GM12878 (cell line): ENCODE data around the gene AP1M1. TPM values are rescaled to one million over a fixed set of nuclear protein-coding genes. Genes with fewer than 3 reads are reported as not detected.

Experiments
- ATAC-seq: fragments of 200-7000 bp; cut with Tn5 transposase; 3 replicates; pipeline ENCODE4 v1.9.1; 2020; ENCODE audit warnings: mild to moderate bottlenecking, moderate library complexity
- BruUV-seq: library from RNA; stranded (reverse); fragments of 400-500 nt; replicated peaks from 2 replicates; lab custom pipeline; 2021; lab: Mats Ljungman, UMichigan
- CTCF ChIA-PET: fragments of 300-600 bp; sonication (Branson Sonifier 250); formaldehyde crosslinking; extraction: SDS; loops from one replicate; lab custom pipeline; 2021; ENCODE audit warnings: inconsistent platforms; lab: Yijun Ruan, JAX
- POLR2A ChIA-PET: fragments of 350-600 bp; formaldehyde crosslinking; extraction: SDS; loops from one replicate; lab custom pipeline; 2021; ENCODE audit warnings: inconsistent platforms; lab: Charles Lee
- RAD21 ChIA-PET: fragments of 300-600 bp; sonication (Branson Sonifier 250); formaldehyde crosslinking; loops from one replicate; lab custom pipeline; 2023; ENCODE audit warnings: antibody characterized with exemption; ENCODE audit not compliant: unreplicated experiment; lab: Charles Lee
- SMC1A ChIA-PET: fragments of 300-600 bp; sonication (Branson Sonifier 250); formaldehyde crosslinking; loops from one replicate; lab custom pipeline; 2023; ENCODE audit not compliant: unreplicated experiment, uncharacterized antibody; lab: Charles Lee
- DNase-seq: peaks from one replicate; pipeline ENCODE4 v3.0.0-alpha.2; 2011; ENCODE audit warnings: low read depth, low spot score
- FAIRE-seq: peaks from 3 replicates; lab custom pipeline; 2011; peaks lifted over from hg19 to GRCh38; lab: Jason Lieb, UNC
- H2AFZ ChIP-seq: 2 replicates; pipeline ENCODE4 v1.6.0; 2011; ENCODE audit warnings: low read depth, low read length, control low read depth; ENCODE audit not compliant: control insufficient read depth
- H3K27ac ChIP-seq: 2 replicates; pipeline ENCODE4 v1.5.1; 2011; ENCODE audit warnings: control low read depth; ENCODE audit not compliant: control insufficient read depth, insufficient read depth
- H3K27me3 ChIP-seq, 2 experiments: replicated peaks in 1 of 2; 2 replicates each; pipeline versions ENCODE4 v1.6.0 to v1.6.1; 2011; ENCODE audit warnings: low read length in 1 of 2; ENCODE audit not compliant: control insufficient read depth in 2 of 2, insufficient read depth in 2 of 2
- H3K36me3 ChIP-seq, 2 experiments: 2 replicates each; pipeline ENCODE4 v1.5.1; 2011; ENCODE audit warnings: low read length in 1 of 2; ENCODE audit not compliant: control insufficient read depth in 2 of 2, insufficient read depth in 2 of 2
- H3K4me1 ChIP-seq: 2 replicates; pipeline ENCODE4 v1.6.1; 2011; ENCODE audit warnings: mild to moderate bottlenecking, low read length, moderate library complexity, mixed read lengths; ENCODE audit not compliant: control insufficient read depth, insufficient read depth
- H3K4me2 ChIP-seq: 2 replicates; pipeline ENCODE4 v1.6.0; 2011; ENCODE audit warnings: control low read depth; ENCODE audit not compliant: control insufficient read depth, insufficient read depth
- H3K4me3 ChIP-seq: fragments of 200-600 bp; sonication (generic); 2 replicates; pipeline ENCODE4 v1.5.1; 2016
- H3K79me2 ChIP-seq: 2 replicates; pipeline ENCODE4 v1.6.0; 2011; ENCODE audit warnings: low read length; ENCODE audit not compliant: control insufficient read depth, insufficient read depth
- H3K9ac ChIP-seq: 2 replicates; pipeline ENCODE4 v1.8.0; 2011; ENCODE audit warnings: low read length, control low read depth, mixed read lengths; ENCODE audit not compliant: control insufficient read depth, insufficient read depth
- H3K9me3 ChIP-seq: replicated peaks from 3 replicates; pipeline ENCODE4 v1.5.1; 2011; ENCODE audit warnings: mild to moderate bottlenecking, low read length; ENCODE audit not compliant: control insufficient read depth, insufficient read depth
- H4K20me1 ChIP-seq: 2 replicates; pipeline ENCODE4 v1.6.0; 2011; ENCODE audit not compliant: control insufficient read depth, insufficient read depth
- BCL11A ChIP-seq: IDR thresholded peaks from 2 replicates; pipeline ENCODE4 v1.6.1; 2011; ENCODE audit warnings: low read depth, low read length
- CTCF ChIP-seq, 3 experiments: IDR thresholded peaks in 2 of 3; conservative IDR thresholded peaks in 1 of 3; 2 replicates each; pipeline ENCODE4 v1.5.1; 2011; ENCODE audit warnings: low read depth in 3 of 3, low read length in 3 of 3, mild to moderate bottlenecking in 3 of 3, control low read depth in 2 of 3, moderate library complexity in 2 of 3, inconsistent platforms in 1 of 3, mixed read lengths in 1 of 3; ENCODE audit not compliant: control insufficient read depth in 2 of 3, insufficient read depth in 1 of 3; ENCODE audit errors: extremely low read depth in 1 of 3
- E2F4 ChIP-seq: IDR thresholded peaks from 2 replicates; pipeline ENCODE4 v1.6.1; 2012; ENCODE audit warnings: low read depth, low read length, improper control_type of control experiment
- EGR1 ChIP-seq, 2 experiments: IDR thresholded peaks; 1 replicate in 1 of 2; 2 replicates in 1 of 2; pipeline ENCODE4 v1.6.1; 2011 to 2012; ENCODE audit warnings: low read depth in 2 of 2, low read length in 2 of 2, borderline replicate concordance in 1 of 2, mild to moderate bottlenecking in 1 of 2, moderate library complexity in 1 of 2
- MEF2A ChIP-seq: IDR thresholded peaks from 2 replicates; pipeline ENCODE4 v1.6.1; 2011; ENCODE audit warnings: low read depth, mild to moderate bottlenecking, low read length, moderate library complexity; ENCODE audit not compliant: insufficient read depth
- MLLT1 ChIP-seq: fragments of 450-650 bp; IDR thresholded peaks from 2 replicates; pipeline ENCODE4 v1.6.1; 2016; ENCODE audit warnings: mild to moderate bottlenecking
- NKRF ChIP-seq: fragments of 450-650 bp; conservative IDR thresholded peaks from 2 replicates; pipeline ENCODE4 v1.6.1; 2017; ENCODE audit warnings: mild to moderate bottlenecking, moderate library complexity
- NR2C2 ChIP-seq: IDR thresholded peaks from 2 replicates; pipeline ENCODE4 v1.6.1; 2011; ENCODE audit warnings: borderline replicate concordance, low read depth; ENCODE audit not compliant: control insufficient read depth, insufficient read length
- RBBP5 ChIP-seq: fragments of 200-600 bp; sonication (generic); conservative IDR thresholded peaks from 2 replicates; pipeline ENCODE4 v1.6.1; 2016
- SPI1 ChIP-seq: IDR thresholded peaks from 2 replicates; pipeline ENCODE4 v1.6.1; 2011; ENCODE audit warnings: low read depth, mild to moderate bottlenecking, low read length, moderate library complexity, borderline replicate concordance; ENCODE audit not compliant: insufficient read depth
- TCF7 ChIP-seq: IDR thresholded peaks from 2 replicates; pipeline ENCODE4 v1.6.1; 2014; ENCODE audit warnings: antibody characterized with exemption, borderline replicate concordance
- USF2 ChIP-seq: IDR thresholded peaks from 2 replicates; pipeline ENCODE4 v1.6.1; 2011; ENCODE audit warnings: low read depth, low read length, improper control_type of control experiment, borderline replicate concordance
- WRNIP1 ChIP-seq: IDR thresholded peaks from 2 replicates; pipeline ENCODE4 v1.6.1; 2011; ENCODE audit warnings: low read depth, low read length, improper control_type of control experiment, borderline replicate concordance
- ZNF217 ChIP-seq: fragments of 450-650 bp; IDR thresholded peaks from 2 replicates; pipeline ENCODE4 v1.6.1; 2017; ENCODE audit warnings: antibody characterized with exemption, mild to moderate bottlenecking
- ZNF622 ChIP-seq: fragments of 450-650 bp; IDR thresholded peaks from 2 replicates; pipeline ENCODE4 v1.6.1; 2017; ENCODE audit warnings: mild to moderate bottlenecking, inconsistent platforms
- WGBS: methylation state at CpG from one replicate; pipeline ENCODE4 v1.1.6; 2016; ENCODE audit warnings: low lambda C conversion rate; ENCODE audit not compliant: insufficient replicate concordance, insufficient coverage; ENCODE audit errors: missing lambda C conversion rate; 5-methylcytosine and 5-hydroxymethylcytosine counted together
- in situ Hi-C: fragments of 300-500 bp; cut with MboI; formaldehyde crosslinking; loops from 9 replicates; pipeline ENCODE4 v1.14.3; 2018; ENCODE audit warnings: mixed read lengths
- intact Hi-C: fragments of 100-400 bp; cut with micrococcal nuclease; formaldehyde crosslinking; loops from one replicate; pipeline ENCODE4 v1.14.2; 2022; ENCODE audit not compliant: unreplicated experiment
- polyA plus RNA-seq, 11 experiments: library from polyadenylated mRNA; depleted of rRNA in 4 of 11; unstranded in 6 of 11; stranded (reverse) in 5 of 11; fragments of >200 nt; fragmentation: Nextera tagmentation in 4 of 11; fragmentation: Illumina TruSeq in 1 of 11; extraction: Ambion mirVana in 4 of 11; extraction: Trizol in 1 of 11; gene quantifications; 1 replicate in 1 of 11; 2 replicates in 10 of 11; pipeline versions ENCODE4 v1.2.1 to v1.2.3, GENCODE V29; 2011 to 2016; ENCODE audit warnings: inconsistent platforms in 2 of 11, missing spikeins in 2 of 11, low read depth in 1 of 11
- total RNA-seq, 4 experiments: library from RNA; depleted of rRNA in 3 of 4; stranded (reverse); fragments of >200 nt in 3 of 4; fragmentation: Illumina TruSeq in 1 of 4; extraction: Trizol in 1 of 4; gene quantifications; 2 replicates each; pipeline versions ENCODE4 v1.2.1 to v1.2.3, GENCODE V29; 2013 to 2021

AP1M1 gene
- total and polyA plus RNA-seq, 10 of the 15 experiments (the other 5 are each of a cell fraction or from before 2014, with no cell fraction given): 1.0 to 116 (median 44.7) TPM

- TF ChIP-seq USF2 (no peak), RBBP5 (no peak), ZNF622 (no peak), E2F4 (no peak), BCL11A (no peak)
- TF ChIP-seq, all 136 proteins: peak for 0
Observed at GRCh38 chr19:16229322-16229641, 31.6 kb downstream of the AP1M1 start (continued).

- no peak overlapping the region for H3K4me3 ChIP-seq
- H3K4me2 ChIP-seq: no peak overlapping the region
- no peak overlapping the region for H2AFZ ChIP-seq
- no peaks in the 10 kb centered on the region for H3K9me3 ChIP-seq
- WGBS: 93% methylated on average over 16 of the region's 16 CpGs
- ChIA-PET SMC1A (no interaction called here), POLR2A (no interaction called here), CTCF (no interaction called here), RAD21 (no interaction called here)
- H3K27ac ChIP-seq: no peak overlapping the region
- ATAC-seq (no peak), DNase-seq (no peak), FAIRE-seq (no peak)
- H3K79me2 ChIP-seq: no peaks in the 10 kb centered on the region
- no peaks in the 10 kb centered on the region for H3K27me3 ChIP-seq
- H3K9ac ChIP-seq: no peak overlapping the region
- H3K36me3 ChIP-seq: peaks cover 13 to 15% of the 10 kb centered on the region in 2 experiments; a peak in 3 of 4 replicates
- H3K4me1 ChIP-seq: no peaks in the 10 kb centered on the region
- intact Hi-C loops (no loop called here), in situ Hi-C loops (no loop called here)
- no TSS peak for BruUV-seq
- no peaks in the 10 kb centered on the region for H4K20me1 ChIP-seq
- TF ChIP-seq SPI1: no peak
- no peak for TF ChIP-seq CTCF (IDR thresholded peaks at IDR 0.05 in 2 of 3, conservative IDR thresholded peaks at IDR 0.05 in 1 of 3; ENCODE audit: control insufficient read depth in 2 of 3, extremely low read depth in 1 of 3, insufficient read depth in 1 of 3, low read depth in 3 of 3, low read length in 3 of 3)
- TF ChIP-seq NKRF: no peak
- TF ChIP-seq TCF7: no peak
- TF ChIP-seq RBBP5: no peak
- no peak for TF ChIP-seq EGR1 (IDR thresholded peaks at IDR 0.05; ENCODE audit: borderline replicate concordance in 1 of 2, low read depth in 2 of 2, low read length in 2 of 2)
- no peak for TF ChIP-seq ZNF217
- no peak for TF ChIP-seq WRNIP1
- no peak for TF ChIP-seq NR2C2
- TF ChIP-seq MLLT1: no peak
- no peak for TF ChIP-seq MEF2A
Observed at GRCh38 chr19:16232127-16232526, 34.4 kb downstream of the AP1M1 start.
